ENCODE measurements around the gene LIN7B. TPM values are rescaled to one million over a fixed set of nuclear protein-coding genes. Genes with fewer than 3 reads are reported as not detected.
A peak's percentile ranks its signal among the peaks of the same experiment; 100 is the strongest.

Gene LIN7B
- 10 to 100 TPM; 17.7 to 18.6 TPM for total RNA-seq
- 1 to 10 TPM; 4.4 to 5.3 TPM for polyA plus RNA-seq

GRCh38 chr19:49113762-49114629 is at the start of gene LIN7B:
TSS of gene LIN7B (plus strand) at chr19:49114370. CDS start at chr19:49114405, 35 bp downstream.
- peaks cover 6 to 9% of the 10 kb centered on the region in 2 donors for H3K36me3 Mint-ChIP-seq
- H3K27me3 ChIP-seq (ENCODE audit: insufficient read depth, low read length), result no peaks in the 10 kb centered on the region
- peak within 1 kb of the TSS; percentile 14 to 57 for H3K4me3 ChIP-seq (ENCODE audit: low read length in 2 of 2)
- H3K4me1 ChIP-seq (ENCODE audit: insufficient read depth, low read length), result peaks cover 25% of the 10 kb centered on the region
- CTCF ChIA-PET (ENCODE audit: partially characterized antibody), result interaction anchor here (0.5 to 2.9 kb wide), 18 partner anchors 9 to 475 kb away, joined by 3 to 20 read pairs (median 4); partner anchors contain the start of genes GYS1 and RUVBL2
- H3K9me3 ChIP-seq (ENCODE audit: control insufficient read depth in 1 of 2, low read length in 2 of 2), result no peaks in the 10 kb centered on the region
- H3K27ac ChIP-seq (ENCODE audit: low read depth, low read length), result peak within 1 kb of the TSS; percentile 48
- peak within 1 kb of the TSS; percentile 85 to 95 (median 90) for H3K4me3 Mint-ChIP-seq
- DNase-seq, result peak; percentile 74 to 89 (median 82)
- peaks cover 0 to 2% (median 0%) of the 10 kb centered on the region in 8 donors for H3K9me3 Mint-ChIP-seq
- no peaks in the 10 kb centered on the region for H3K27me3 Mint-ChIP-seq
- POLR2A ChIA-PET (ENCODE audit: partially characterized antibody), result interaction anchor here (0.7 to 4.0 kb wide), 9 partner anchors 10 to 604 kb away, joined by 3 to 38 read pairs (median 4); partner anchors contain the start of genes CGB7, GYS1 and RUVBL2
- intact Hi-C loops (cut with micrococcal nuclease), result loop anchor here (1.0 kb wide), 3 partner anchors 8 to 29 kb away; partner anchors contain the start of gene SNRNP70
- peaks cover 20 to 42% (median 32%) of the 10 kb centered on the region in 4 donors for H3K4me1 Mint-ChIP-seq
- no peaks in the 10 kb centered on the region for H3K36me3 ChIP-seq (ENCODE audit: insufficient read depth, low read length)
- H3K27ac Mint-ChIP-seq, result peak within 1 kb of the TSS; percentile 68 to 95 (median 88)

GRCh38 chr19:49064768-49065611 is 49.2 kb upstream of the LIN7B start, which contains the start of gene NTF4:
TSS of gene NTF4 (minus strand) at chr19:49064818. CDS start at chr19:49061997, 2,821 bp downstream.
- ChIA-PET CTCF (ENCODE audit: partially characterized antibody) (interaction anchor here (1.4 kb wide), 1 partner anchor 41 kb away, joined by 3 read pairs; no protein-coding TSS in a partner anchor), POLR2A (ENCODE audit: partially characterized antibody) (no interaction called here)
- Mint-ChIP-seq H3K27ac (peak within 1 kb of the TSS in 2 of 7 donors; percentile 6 to 31), H3K27me3 (peaks cover 25 to 37% of the 10 kb centered on the region in 2 donors), H3K36me3 (no peaks in the 10 kb centered on the region), H3K9me3 (peaks cover 0 to 6% (median 3%) of the 10 kb centered on the region in 8 donors), H3K4me1 (peaks cover 0 to 5% (median 0%) of the 10 kb centered on the region in 4 donors), H3K4me3 (peak within 1 kb of the TSS in 2 of 8 donors; percentile 43 to 52)
- Histone ChIP-seq H3K4me1 (ENCODE audit: insufficient read depth, low read length) (no peaks in the 10 kb centered on the region), H3K4me3 (ENCODE audit: low read length in 2 of 2) (no peak within 1 kb of the TSS), H3K27me3 (ENCODE audit: insufficient read depth, low read length) (peaks cover 7% of the 10 kb centered on the region), H3K36me3 (ENCODE audit: insufficient read depth, low read length) (no peaks in the 10 kb centered on the region), H3K27ac (ENCODE audit: low read depth, low read length) (no peak within 1 kb of the TSS), H3K9me3 (ENCODE audit: control insufficient read depth in 1 of 2, low read length in 2 of 2) (no peaks in the 10 kb centered on the region)
- intact Hi-C loops (cut with micrococcal nuclease), result no loop called here
- DNase-seq, result no peak

GRCh38 chr19:49065905-49066512 is 48.2 kb upstream of the LIN7B start:
- no peak overlapping the region for H3K27ac ChIP-seq (ENCODE audit: low read depth, low read length)
- DNase-seq, result no peak
- Mint-ChIP-seq H3K36me3 (no peaks in the 10 kb centered on the region), H3K27me3 (peaks cover 27 to 40% of the 10 kb centered on the region in 2 donors), H3K4me3 (no peak overlapping the region), H3K9me3 (peaks cover 0 to 6% (median 3%) of the 10 kb centered on the region in 8 donors), H3K4me1 (peaks cover 0 to 11% (median 0%) of the 10 kb centered on the region in 4 donors), H3K27ac (no peak overlapping the region)
- no peaks in the 10 kb centered on the region for H3K4me1 ChIP-seq (ENCODE audit: insufficient read depth, low read length)
- no peak overlapping the region for H3K4me3 ChIP-seq (ENCODE audit: low read length in 2 of 2)
- H3K27me3 ChIP-seq (ENCODE audit: insufficient read depth, low read length), result peaks cover 7% of the 10 kb centered on the region
- H3K36me3 ChIP-seq (ENCODE audit: insufficient read depth, low read length), result no peaks in the 10 kb centered on the region
- POLR2A ChIA-PET (ENCODE audit: partially characterized antibody), result no interaction called here
- no peaks in the 10 kb centered on the region for H3K9me3 ChIP-seq (ENCODE audit: control insufficient read depth in 1 of 2, low read length in 2 of 2)
- intact Hi-C loops (cut with micrococcal nuclease), result no loop called here
- CTCF ChIA-PET (ENCODE audit: partially characterized antibody), result interaction anchor here (1.4 kb wide), 1 partner anchor 40 kb away, joined by 3 read pairs; no protein-coding TSS in a partner anchor

- Mint-ChIP-seq H3K27ac (no peak overlapping the region), H3K27me3 (peaks cover 32 to 40% of the 10 kb centered on the region in 2 donors), H3K4me1 (peaks cover 0 to 11% (median 2%) of the 10 kb centered on the region in 4 donors), H3K4me3 (no peak overlapping the region), H3K9me3 (peaks cover 0 to 8% (median 3%) of the 10 kb centered on the region in 8 donors), H3K36me3 (no peaks in the 10 kb centered on the region)
- no peak overlapping the region for H3K4me3 ChIP-seq (ENCODE audit: low read length in 2 of 2)
- ChIA-PET CTCF (ENCODE audit: partially characterized antibody) (interaction anchor here (1.5 kb wide), 1 partner anchor 67 kb away, joined by 4 read pairs; no protein-coding TSS in a partner anchor), POLR2A (ENCODE audit: partially characterized antibody) (no interaction called here)
- no peaks in the 10 kb centered on the region for H3K9me3 ChIP-seq (ENCODE audit: control insufficient read depth in 1 of 2, low read length in 2 of 2)
- H3K27ac ChIP-seq (ENCODE audit: low read depth, low read length), result no peak overlapping the region
- peaks cover 7% of the 10 kb centered on the region for H3K27me3 ChIP-seq (ENCODE audit: insufficient read depth, low read length)
- H3K36me3 ChIP-seq (ENCODE audit: insufficient read depth, low read length), result no peaks in the 10 kb centered on the region
- no peaks in the 10 kb centered on the region for H3K4me1 ChIP-seq (ENCODE audit: insufficient read depth, low read length)
- DNase-seq, result no peak
- intact Hi-C loops (cut with micrococcal nuclease), result no loop called here
Observed at GRCh38 chr19:49067554-49067953, 46.6 kb upstream of the LIN7B start.

- H3K27ac ChIP-seq (ENCODE audit: low read depth, low read length), result no peak overlapping the region
- peaks cover 14% of the 10 kb centered on the region for H3K27me3 ChIP-seq (ENCODE audit: insufficient read depth, low read length)
- Mint-ChIP-seq H3K36me3 (no peaks in the 10 kb centered on the region), H3K9me3 (peaks cover 0 to 11% (median 3%) of the 10 kb centered on the region in 8 donors), H3K27me3 (peaks cover 42 to 51% of the 10 kb centered on the region in 2 donors), H3K4me1 (peaks cover 5 to 20% (median 11%) of the 10 kb centered on the region in 4 donors), H3K27ac (no peak overlapping the region), H3K4me3 (no peak overlapping the region)
- intact Hi-C loops (cut with micrococcal nuclease), result no loop called here
- DNase-seq, result no peak
- H3K4me3 ChIP-seq (ENCODE audit: low read length in 2 of 2), result no peak overlapping the region
- H3K4me1 ChIP-seq (ENCODE audit: insufficient read depth, low read length), result no peaks in the 10 kb centered on the region
- H3K36me3 ChIP-seq (ENCODE audit: insufficient read depth, low read length), result no peaks in the 10 kb centered on the region
- ChIA-PET POLR2A (ENCODE audit: partially characterized antibody) (no interaction called here), CTCF (ENCODE audit: partially characterized antibody) (interaction anchor here (1.7 kb wide), 1 partner anchor 13 kb away, joined by 4 read pairs; no protein-coding TSS in a partner anchor)
- H3K9me3 ChIP-seq (ENCODE audit: control insufficient read depth in 1 of 2, low read length in 2 of 2), result no peaks in the 10 kb centered on the region
Observed at GRCh38 chr19:49069026-49069425, 45.1 kb upstream of the LIN7B start.

GRCh38 chr19:49070416-49070815 is 43.8 kb upstream of the LIN7B start:
- POLR2A ChIA-PET (ENCODE audit: partially characterized antibody), result no interaction called here
- no peak for DNase-seq
- H3K4me1 Mint-ChIP-seq, result peaks cover 6 to 20% (median 13%) of the 10 kb centered on the region in 4 donors

More at GRCh38 chr19:49070416-49070815, 43.8 kb upstream of the LIN7B start:
- intact Hi-C loops (cut with micrococcal nuclease), result no loop called here
- Mint-ChIP-seq H3K27me3 (peaks cover 49 to 57% of the 10 kb centered on the region in 2 donors), H3K36me3 (no peaks in the 10 kb centered on the region), H3K27ac (peak overlapping the region in 2 of 7 donors; percentile 24 to 47), H3K9me3 (peaks cover 0 to 11% (median 3%) of the 10 kb centered on the region in 8 donors), H3K4me3 (peak overlapping the region in 1 of 8 donors; percentile 28)
- no peak overlapping the region for H3K4me3 ChIP-seq (ENCODE audit: low read length in 2 of 2)
- peaks cover 9% of the 10 kb centered on the region for H3K27me3 ChIP-seq (ENCODE audit: insufficient read depth, low read length)
- CTCF ChIA-PET (ENCODE audit: partially characterized antibody), result interaction anchor here (1.0 to 1.7 kb wide), 3 partner anchors 14 to 77 kb away, joined by 3 to 4 read pairs (median 4); partner anchors contain the start of genes GYS1 and RUVBL2
- no peaks in the 10 kb centered on the region for H3K36me3 ChIP-seq (ENCODE audit: insufficient read depth, low read length)
- no peaks in the 10 kb centered on the region for H3K4me1 ChIP-seq (ENCODE audit: insufficient read depth, low read length)
- no peak overlapping the region for H3K27ac ChIP-seq (ENCODE audit: low read depth, low read length)
- no peaks in the 10 kb centered on the region for H3K9me3 ChIP-seq (ENCODE audit: control insufficient read depth in 1 of 2, low read length in 2 of 2)
